ENCODE data around the gene ATP2B2. TPM values are rescaled to one million over a fixed set of nuclear protein-coding genes. Genes with fewer than 3 reads are reported as not detected.
A peak's percentile ranks its signal among the peaks of the same experiment; 100 is the strongest.

ATP2B2 gene
- total RNA-seq, 1 donor from 2014 or later: 0.24 TPM

GRCh38 chr3:10447527-10448260 lies 57.7 kb downstream of the ATP2B2 start:
- no peak for ATAC-seq

- ATAC-seq: no peak
Observed at GRCh38 chr3:10447110-10447509, 58.3 kb downstream of the ATP2B2 start.

- no peak for ATAC-seq
Observed at GRCh38 chr3:10445561-10446175, 59.7 kb downstream of the ATP2B2 start.

GRCh38 chr3:10444511-10444910 lies 60.9 kb downstream of the ATP2B2 start:
- ATAC-seq: no peak

GRCh38 chr3:10444110-10444429 lies 61.3 kb downstream of the ATP2B2 start:
- ATAC-seq: no peak

- ATAC-seq: no peak
Observed at GRCh38 chr3:10443272-10444109, 61.9 kb downstream of the ATP2B2 start.

- ATAC-seq: no peak
Observed at GRCh38 chr3:10442151-10442795, 63.1 kb downstream of the ATP2B2 start.

- no peak for ATAC-seq
Observed at GRCh38 chr3:10440684-10441083, 64.7 kb downstream of the ATP2B2 start.

- ATAC-seq: no peak
Observed at GRCh38 chr3:10438902-10439610, 66.3 kb downstream of the ATP2B2 start.

GRCh38 chr3:10437995-10438901 lies 67.1 kb downstream of the ATP2B2 start:
- no peak for ATAC-seq

GRCh38 chr3:10437272-10437994 lies 68.0 kb downstream of the ATP2B2 start:
- ATAC-seq: peak; percentile 18

GRCh38 chr3:10435850-10436249 lies 69.5 kb downstream of the ATP2B2 start:
- ATAC-seq: no peak

GRCh38 chr3:10434938-10435336 lies 70.4 kb downstream of the ATP2B2 start:
- ATAC-seq: no peak

- no peak for ATAC-seq
Observed at GRCh38 chr3:10434144-10434937, 71.0 kb downstream of the ATP2B2 start.

GRCh38 chr3:10432931-10433330 lies 72.5 kb downstream of the ATP2B2 start:
- ATAC-seq: no peak

GRCh38 chr3:10432156-10432845 lies 73.1 kb downstream of the ATP2B2 start:
- ATAC-seq: no peak

- no peak for ATAC-seq
Observed at GRCh38 chr3:10430805-10431204, 74.6 kb downstream of the ATP2B2 start.

- no peak for ATAC-seq
Observed at GRCh38 chr3:10428406-10429091, 76.8 kb downstream of the ATP2B2 start.

All from esophagus mucosa (tissue), 1 donor.